Mucosa of stomach (tissue), 1 donor: ENCODE measurements around the gene HPCAL1.

Experiments
- H3K27me3 ChIP-seq: one replicate; pipeline ENCODE4 v1.7.0; 2013; ENCODE audit warnings: mild to moderate bottlenecking, low read length; ENCODE audit not compliant: control insufficient read depth, insufficient read depth
- H3K36me3 ChIP-seq: one replicate; pipeline ENCODE4 v1.7.0; 2013; ENCODE audit warnings: low read length; ENCODE audit not compliant: control insufficient read depth, insufficient read depth
- H3K4me1 ChIP-seq: one replicate; pipeline ENCODE4 v1.7.0; 2013; ENCODE audit warnings: mild to moderate bottlenecking, low read length; ENCODE audit not compliant: control insufficient read depth, insufficient read depth
- H3K4me3 ChIP-seq: one replicate; pipeline ENCODE4 v1.7.0; 2013; ENCODE audit warnings: low read length
- H3K9ac ChIP-seq: one replicate; pipeline ENCODE4 v1.7.0; 2013; ENCODE audit warnings: mild to moderate bottlenecking, low read length, moderate library complexity
- H3K9me3 ChIP-seq: one replicate; pipeline ENCODE4 v1.7.0; 2013; ENCODE audit warnings: mild to moderate bottlenecking, low read length, moderate library complexity; ENCODE audit not compliant: control insufficient read depth
- donor health status: Pancreatic carcinoma.

Gene HPCAL1

GRCh38 chr2:10471046-10471571 lies 168.4 kb downstream of the HPCAL1 start:
- H3K36me3 ChIP-seq = no peaks in the 10 kb centered on the region
- no peak overlapping the region for H3K9ac ChIP-seq
- no peaks in the 10 kb centered on the region for H3K4me1 ChIP-seq
- no peaks in the 10 kb centered on the region for H3K9me3 ChIP-seq
- no peak overlapping the region for H3K4me3 ChIP-seq
- H3K27me3 ChIP-seq = peaks cover 3% of the 10 kb centered on the region

- peaks cover 3% of the 10 kb centered on the region for H3K27me3 ChIP-seq
- no peaks in the 10 kb centered on the region for H3K9me3 ChIP-seq
Observed at GRCh38 chr2:10471955-10472354, 169.3 kb downstream of the HPCAL1 start.

GRCh38 chr2:10473121-10473756 lies 170.5 kb downstream of the HPCAL1 start:
- H3K27me3 ChIP-seq = peaks cover 3% of the 10 kb centered on the region
- H3K4me3 ChIP-seq = no peak overlapping the region

More at GRCh38 chr2:10471955-10472354, 169.3 kb downstream of the HPCAL1 start:
- Histone ChIP-seq H3K9ac (no peak overlapping the region), H3K4me1 (no peaks in the 10 kb centered on the region), H3K36me3 (no peaks in the 10 kb centered on the region), H3K4me3 (no peak overlapping the region)

GRCh38 chr2:10475221-10475722 lies 172.6 kb downstream of the HPCAL1 start:
- Histone ChIP-seq H3K36me3 (no peaks in the 10 kb centered on the region), H3K4me3 (no peak overlapping the region), H3K9me3 (no peaks in the 10 kb centered on the region), H3K4me1 (no peaks in the 10 kb centered on the region), H3K27me3 (peaks cover 3% of the 10 kb centered on the region), H3K9ac (no peak overlapping the region)

More at GRCh38 chr2:10473121-10473756, 170.5 kb downstream of the HPCAL1 start:
- H3K36me3 ChIP-seq = no peaks in the 10 kb centered on the region
- H3K9me3 ChIP-seq = no peaks in the 10 kb centered on the region
- no peaks in the 10 kb centered on the region for H3K4me1 ChIP-seq
- H3K9ac ChIP-seq = no peak overlapping the region

- Histone ChIP-seq H3K9me3 (no peaks in the 10 kb centered on the region), H3K4me3 (no peak overlapping the region), H3K27me3 (peaks cover 3% of the 10 kb centered on the region), H3K36me3 (no peaks in the 10 kb centered on the region), H3K4me1 (no peaks in the 10 kb centered on the region), H3K9ac (no peak overlapping the region)
Observed at GRCh38 chr2:10475811-10476660, 173.3 kb downstream of the HPCAL1 start.

GRCh38 chr2:10476723-10477442 lies 174.2 kb downstream of the HPCAL1 start:
- no peaks in the 10 kb centered on the region for H3K4me1 ChIP-seq
- no peak overlapping the region for H3K9ac ChIP-seq
- no peaks in the 10 kb centered on the region for H3K9me3 ChIP-seq
- H3K4me3 ChIP-seq = no peak overlapping the region
- H3K27me3 ChIP-seq = peaks cover 7% of the 10 kb centered on the region
- H3K36me3 ChIP-seq = no peaks in the 10 kb centered on the region
